NCI-H146 treated with DMSO at 0.1 percent for 48 hours (cell line): Measurements from ENCODE around the gene RAP2B.
"Not testable (repeated sequence)": the region's sequence is repeated elsewhere in the genome, so short reads cannot be mapped to it uniquely, and the experiment has no call there.

ENCODE experiments used
- DNase-seq: peaks from one replicate; lab custom pipeline; 2025; ENCODE audit not compliant: unreplicated experiment; lab: John Stamatoyannopoulos, UW

The RAP2B gene

GRCh38 chr3:153192327-153192726, 30.3 kb downstream of the RAP2B start:
- DNase-seq, result no peak

DNA sequence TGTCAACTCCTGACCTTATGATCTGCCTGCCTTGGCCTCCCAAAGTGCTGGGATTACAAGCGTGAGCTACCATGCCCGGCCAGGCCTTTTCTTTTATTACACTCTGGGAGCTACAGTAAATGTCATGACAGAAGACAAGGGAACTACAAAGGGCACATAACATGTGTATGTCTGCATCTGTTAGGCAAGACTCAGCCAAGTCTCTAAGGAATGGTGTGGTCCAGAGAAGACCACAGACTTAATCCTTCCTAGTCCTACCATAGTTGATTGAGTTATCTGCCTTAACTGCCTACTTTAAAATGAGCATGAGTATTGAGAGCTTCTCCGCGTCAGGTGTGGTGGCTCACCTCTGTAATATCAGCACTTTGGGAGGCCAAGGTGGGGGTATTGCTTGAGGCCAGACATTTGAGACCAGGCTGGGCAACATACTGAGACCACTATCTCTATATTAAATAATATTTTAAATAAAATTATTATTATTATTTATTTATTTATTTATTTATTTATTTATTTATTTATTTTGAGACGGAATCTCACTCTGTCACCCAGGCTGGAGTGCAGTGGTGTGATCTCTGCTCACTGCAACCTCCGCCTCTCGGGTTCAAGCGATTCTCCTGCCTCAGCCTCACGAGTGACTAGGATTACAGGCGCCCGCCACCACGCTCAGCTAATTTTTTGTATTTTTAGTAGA, 31.9 kb downstream of the RAP2B start:
- not testable (repeated sequence) for DNase-seq

DNA sequence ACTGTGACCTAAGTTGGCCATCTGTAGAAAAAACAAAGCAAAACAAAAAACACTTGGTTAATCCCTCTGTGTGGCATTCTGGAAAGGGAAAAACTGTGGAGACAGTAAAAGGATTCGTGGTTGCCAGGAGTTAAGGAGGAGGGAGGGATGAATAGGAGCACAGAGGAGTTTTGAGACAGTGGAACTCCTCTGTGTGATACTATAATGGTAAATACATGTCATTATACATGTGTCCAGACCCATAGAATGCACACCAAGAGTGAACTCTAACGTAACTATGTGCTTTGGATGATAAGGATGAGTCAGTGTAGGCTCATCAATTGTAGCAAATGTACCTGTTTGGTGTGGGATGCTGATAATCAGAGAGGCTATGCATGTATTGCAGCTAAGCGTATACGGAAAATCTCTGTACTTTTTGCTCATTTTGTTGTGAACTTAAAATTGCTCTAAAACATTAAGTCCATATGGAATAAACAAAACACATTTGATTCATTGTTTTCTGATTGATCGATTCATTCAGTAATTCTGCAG, 33.4 kb downstream of the RAP2B start:
- DNase-seq, result no peak

GRCh38 chr3:153209596-153209995, 47.6 kb downstream of the RAP2B start:
- no peak for DNase-seq

GRCh38 chr3:153210146-153210545, 48.1 kb downstream of the RAP2B start:
- no peak for DNase-seq

- no peak for DNase-seq
Measured at GRCh38 chr3:153210660-153211059, 48.6 kb downstream of the RAP2B start.

GRCh38 chr3:153215497-153215896, 53.5 kb downstream of the RAP2B start:
- DNase-seq, result no peak

GRCh38 chr3:153215966-153216365, 53.9 kb downstream of the RAP2B start:
- DNase-seq, result no peak

DNA sequence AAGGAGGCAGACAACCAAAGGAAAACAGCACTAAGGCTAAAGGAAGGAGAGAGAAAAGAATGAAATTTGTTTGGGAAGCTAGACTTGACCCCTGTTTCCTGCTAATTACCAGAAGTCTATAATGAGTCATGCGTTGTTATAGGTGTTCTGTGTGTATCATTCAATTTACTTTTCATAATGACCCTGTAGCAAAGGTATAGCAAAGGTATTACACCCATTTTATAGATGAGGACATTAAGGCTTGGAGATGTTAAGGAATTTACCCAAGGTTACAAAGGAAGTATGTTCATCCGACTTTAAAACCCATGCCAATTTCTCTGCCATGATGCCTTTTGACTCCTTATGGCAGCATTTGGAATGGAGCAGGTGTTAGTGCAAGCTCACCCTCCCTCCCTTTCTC, 54.9 kb downstream of the RAP2B start:
- DNase-seq, result no peak

DNA sequence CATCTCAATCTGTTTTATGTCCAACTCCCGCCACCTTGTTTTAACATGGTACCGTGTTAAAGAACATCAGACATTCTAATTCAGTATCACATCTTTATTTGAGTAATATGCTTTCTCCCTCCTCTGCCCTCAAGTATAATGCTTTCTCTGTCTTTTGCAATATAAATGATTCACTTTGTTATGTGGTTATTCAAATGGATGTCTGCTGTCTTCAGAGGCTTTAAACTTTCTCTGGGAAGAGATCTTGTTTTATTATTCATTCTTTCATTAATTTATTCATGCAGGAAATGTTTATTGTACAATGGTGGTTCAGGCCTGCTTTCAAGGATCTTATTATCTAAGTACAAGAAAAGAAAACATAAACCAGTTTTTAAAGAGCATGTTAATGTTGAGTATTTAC, 57.1 kb downstream of the RAP2B start:
- no peak for DNase-seq
